Gastrocnemius medialis (tissue), 4 donors: ENCODE measurements around the gene BBS4.

Experiments used
- POLR2A ChIP-seq, 2 donors: fragments of 450-650 bp; IDR thresholded peaks; one replicate each; pipeline ENCODE4 v1.6.1; 2017; ENCODE audit warnings: antibody characterized with exemption in 2 of 2, mild to moderate bottlenecking in 2 of 2, moderate library complexity in 2 of 2
- TF ChIP-seq, protein P1 (sequence below), 5 experiments: fragments of 450-650 bp in 3 of 5; fragments of 200-600 bp in 2 of 5; sonication (generic) in 2 of 5; IDR thresholded peaks in 4 of 5; conservative IDR thresholded peaks in 1 of 5; 1 replicate in 4 of 5; 2 replicates in 1 of 5; pipeline ENCODE4 v1.5.1; 2016 to 2019; ENCODE audit warnings: antibody characterized with exemption in 5 of 5, mild to moderate bottlenecking in 3 of 5, moderate library complexity in 3 of 5

DNA sequence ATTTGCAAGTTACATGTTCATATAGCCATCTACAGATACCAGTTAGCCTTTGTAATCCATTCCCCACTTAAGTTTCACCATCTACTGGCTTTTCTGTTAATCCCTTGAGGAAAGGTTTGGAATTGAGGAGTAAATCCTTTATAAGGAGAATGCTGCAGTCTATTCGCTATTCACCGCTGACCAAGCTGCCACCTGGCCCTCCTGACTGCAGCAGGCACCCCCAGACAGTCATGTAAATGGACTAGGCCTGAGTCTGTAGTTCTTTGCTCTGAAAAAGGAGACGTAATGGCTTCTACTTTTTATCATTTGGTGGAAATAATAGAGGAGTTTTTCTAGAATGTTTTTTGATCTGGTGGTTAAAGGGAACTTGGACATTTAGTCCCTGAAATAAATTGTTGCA, 3.2 kb upstream of the BBS4 start:
- TF ChIP-seq, protein P1, sequence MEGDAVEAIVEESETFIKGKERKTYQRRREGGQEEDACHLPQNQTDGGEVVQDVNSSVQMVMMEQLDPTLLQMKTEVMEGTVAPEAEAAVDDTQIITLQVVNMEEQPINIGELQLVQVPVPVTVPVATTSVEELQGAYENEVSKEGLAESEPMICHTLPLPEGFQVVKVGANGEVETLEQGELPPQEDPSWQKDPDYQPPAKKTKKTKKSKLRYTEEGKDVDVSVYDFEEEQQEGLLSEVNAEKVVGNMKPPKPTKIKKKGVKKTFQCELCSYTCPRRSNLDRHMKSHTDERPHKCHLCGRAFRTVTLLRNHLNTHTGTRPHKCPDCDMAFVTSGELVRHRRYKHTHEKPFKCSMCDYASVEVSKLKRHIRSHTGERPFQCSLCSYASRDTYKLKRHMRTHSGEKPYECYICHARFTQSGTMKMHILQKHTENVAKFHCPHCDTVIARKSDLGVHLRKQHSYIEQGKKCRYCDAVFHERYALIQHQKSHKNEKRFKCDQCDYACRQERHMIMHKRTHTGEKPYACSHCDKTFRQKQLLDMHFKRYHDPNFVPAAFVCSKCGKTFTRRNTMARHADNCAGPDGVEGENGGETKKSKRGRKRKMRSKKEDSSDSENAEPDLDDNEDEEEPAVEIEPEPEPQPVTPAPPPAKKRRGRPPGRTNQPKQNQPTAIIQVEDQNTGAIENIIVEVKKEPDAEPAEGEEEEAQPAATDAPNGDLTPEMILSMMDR (IDR thresholded peaks at IDR 0.05 in 4 of 5, conservative IDR thresholded peaks at IDR 0.05 in 1 of 5), result no peak
- no peak for TF ChIP-seq POLR2A (IDR thresholded peaks at IDR 0.05)
